ENCODE data around the gene INPP5D.
"Not testable (repeated sequence)": the region's sequence is repeated elsewhere in the genome, so short reads cannot be mapped to it uniquely, and the experiment has no call there.

The INPP5D gene

GRCh38 chr2:233199870-233200269, 139.7 kb downstream of the INPP5D start:
- in situ Hi-C loops (cut with MboI; ENCODE audit: low sequenced_read_pairs, unreplicated experiment): no loop called here
- DNase-seq (ENCODE audit: low spot score): peak; percentile 68
- TF ChIP-seq CTCF (IDR thresholded peaks at IDR 0.05; ENCODE audit: borderline replicate concordance, control extremely low read depth, extremely low read depth, insufficient read depth, missing control alignments): no peak

GRCh38 chr2:233200790-233201189, 140.6 kb downstream of the INPP5D start:
- in situ Hi-C loops (cut with MboI; ENCODE audit: low sequenced_read_pairs, unreplicated experiment); DNase-seq (ENCODE audit: low spot score): not testable (repeated sequence)

GRCh38 chr2:233201258-233202013, 141.3 kb downstream of the INPP5D start:
- in situ Hi-C loops (cut with MboI; ENCODE audit: low sequenced_read_pairs, unreplicated experiment): no loop called here
- no peak for TF ChIP-seq CTCF (IDR thresholded peaks at IDR 0.05; ENCODE audit: borderline replicate concordance, control extremely low read depth, extremely low read depth, insufficient read depth, missing control alignments)
- DNase-seq (ENCODE audit: low spot score): no peak

- TF ChIP-seq CTCF (IDR thresholded peaks at IDR 0.05; ENCODE audit: borderline replicate concordance, control extremely low read depth, extremely low read depth, insufficient read depth, missing control alignments): no peak
- DNase-seq (ENCODE audit: low spot score): no peak
- in situ Hi-C loops (cut with MboI; ENCODE audit: low sequenced_read_pairs, unreplicated experiment): no loop called here
Observed at GRCh38 chr2:233202531-233202944, 142.4 kb downstream of the INPP5D start.

GRCh38 chr2:233203060-233203459, 142.9 kb downstream of the INPP5D start:
- no peak for DNase-seq (ENCODE audit: low spot score)
- TF ChIP-seq CTCF (IDR thresholded peaks at IDR 0.05; ENCODE audit: borderline replicate concordance, control extremely low read depth, extremely low read depth, insufficient read depth, missing control alignments): no peak
- in situ Hi-C loops (cut with MboI; ENCODE audit: low sequenced_read_pairs, unreplicated experiment): no loop called here

GRCh38 chr2:233204286-233204936, 144.3 kb downstream of the INPP5D start:
- in situ Hi-C loops (cut with MboI; ENCODE audit: low sequenced_read_pairs, unreplicated experiment): no loop called here
- TF ChIP-seq CTCF (IDR thresholded peaks at IDR 0.05; ENCODE audit: borderline replicate concordance, control extremely low read depth, extremely low read depth, insufficient read depth, missing control alignments): no peak
- DNase-seq (ENCODE audit: low spot score): no peak

All from GM13976 (cell line).